Activated T-cell treated with anti-CD3 and anti-CD28 coated beads for 1 hour (primary cell): ENCODE results near the gene TKT.
A peak's percentile ranks its signal among the peaks of the same experiment; 100 is the strongest.

ENCODE experiments used
- DNase-seq: peaks from one replicate; pipeline ENCODE4 v3.0.0-alpha.2; 2020; ENCODE audit warnings: low read depth

TKT gene

GRCh38 chr3:53196575-53197407 is 59.0 kb downstream of the TKT start:
- no peak for DNase-seq

- peak; percentile 55 for DNase-seq
These were observed 59.9 kb downstream of the TKT start for GRCh38 chr3:53195602-53196574.

DNA sequence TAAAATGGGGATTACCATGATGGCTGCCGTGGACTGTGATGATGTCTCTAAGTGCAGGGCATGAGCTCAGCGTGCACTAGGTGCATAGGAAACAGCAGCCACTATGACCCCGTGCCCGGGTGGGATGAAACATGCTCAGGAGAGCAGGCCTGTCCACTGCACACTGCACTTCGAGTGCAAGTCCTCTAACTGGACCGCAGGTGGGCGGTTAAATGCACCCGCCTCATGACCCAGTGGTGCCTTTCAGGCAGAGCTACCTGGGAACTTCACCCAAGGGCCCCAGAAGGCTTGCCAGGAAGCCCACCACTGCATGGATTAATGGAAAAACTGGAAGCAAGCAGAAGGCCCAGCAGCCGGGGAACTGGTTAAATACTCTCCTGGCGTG is 60.8 kb downstream of the TKT start:
- no peak for DNase-seq

DNA sequence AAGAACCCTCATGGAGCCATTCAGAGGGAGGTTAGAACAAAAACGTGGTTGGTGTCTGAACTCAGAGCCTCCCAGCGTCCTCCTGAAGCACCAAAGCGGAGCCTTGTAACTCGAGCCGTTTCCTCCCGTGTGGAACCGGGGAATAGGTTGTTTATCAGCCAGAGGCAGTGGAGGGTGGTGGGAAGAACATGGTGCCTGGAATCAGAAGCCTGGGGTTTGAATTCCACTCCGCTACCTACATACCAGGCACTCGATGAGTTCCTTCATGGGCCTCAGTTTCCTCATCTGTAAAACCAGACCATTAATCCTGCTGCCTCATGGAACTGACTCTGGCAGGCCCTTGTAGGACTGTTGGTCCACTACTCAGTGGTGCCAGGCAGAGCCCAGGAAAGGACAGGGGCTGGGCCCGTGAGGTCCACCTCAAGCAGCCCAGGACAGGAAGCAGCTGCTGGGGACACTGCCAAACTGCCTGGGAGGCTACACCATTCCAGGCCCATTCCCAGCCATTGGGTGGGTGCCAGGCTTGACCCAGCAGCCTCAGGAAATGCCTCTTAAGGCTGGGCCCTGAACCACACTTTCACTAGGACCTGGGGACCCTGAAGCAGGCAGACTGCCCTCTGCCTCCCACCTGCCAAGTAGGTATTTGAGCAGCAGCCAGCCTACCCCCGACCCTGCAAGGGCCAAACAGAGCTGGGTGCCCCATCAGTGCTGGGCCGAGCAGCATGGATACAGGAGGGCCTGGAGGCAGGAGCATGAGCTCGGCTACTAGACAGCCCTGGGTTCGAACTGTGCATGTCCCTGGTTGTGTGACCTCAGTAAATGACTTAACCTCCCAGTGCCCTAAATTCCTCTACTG is 61.4 kb downstream of the TKT start:
- DNase-seq = no peak

- DNase-seq = no peak
These were observed 62.2 kb downstream of the TKT start for GRCh38 chr3:53193466-53194209.

GRCh38 chr3:53192608-53193007 is 63.2 kb downstream of the TKT start:
- no peak for DNase-seq

GRCh38 chr3:53191836-53192480 is 63.9 kb downstream of the TKT start:
- DNase-seq = no peak

GRCh38 chr3:53190659-53191058 is 65.2 kb downstream of the TKT start:
- DNase-seq = no peak

- no peak for DNase-seq
These were observed 66.5 kb downstream of the TKT start for GRCh38 chr3:53189276-53189675.

- no peak for DNase-seq
These were observed 67.1 kb downstream of the TKT start for GRCh38 chr3:53188720-53189119.

DNA sequence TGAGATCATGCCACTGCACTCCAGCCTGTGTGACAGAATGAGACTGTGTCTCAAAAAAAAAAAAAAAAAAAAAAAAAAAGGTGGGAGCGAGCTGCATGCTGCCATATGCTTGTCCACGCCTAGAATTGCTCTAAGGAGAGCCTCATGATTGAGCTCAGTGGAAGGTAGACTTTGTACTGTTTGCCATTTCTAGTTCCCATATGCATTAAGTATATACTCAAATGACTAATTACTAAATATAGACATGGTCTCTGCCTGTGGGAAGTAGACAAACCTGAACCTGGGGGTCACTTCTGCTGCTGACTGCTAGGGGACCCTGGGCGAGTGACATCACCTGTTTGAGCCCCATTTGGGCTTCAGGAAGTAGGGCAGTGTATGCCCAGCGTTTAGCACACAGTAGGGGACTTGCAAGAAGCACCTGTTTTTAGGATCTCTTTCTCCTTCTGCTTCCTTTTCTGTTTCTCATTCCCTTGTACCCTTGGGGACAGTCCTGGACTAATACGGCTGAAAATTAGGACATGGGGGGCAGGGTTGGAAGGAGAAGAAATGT is 67.6 kb downstream of the TKT start:
- no peak for DNase-seq

DNA sequence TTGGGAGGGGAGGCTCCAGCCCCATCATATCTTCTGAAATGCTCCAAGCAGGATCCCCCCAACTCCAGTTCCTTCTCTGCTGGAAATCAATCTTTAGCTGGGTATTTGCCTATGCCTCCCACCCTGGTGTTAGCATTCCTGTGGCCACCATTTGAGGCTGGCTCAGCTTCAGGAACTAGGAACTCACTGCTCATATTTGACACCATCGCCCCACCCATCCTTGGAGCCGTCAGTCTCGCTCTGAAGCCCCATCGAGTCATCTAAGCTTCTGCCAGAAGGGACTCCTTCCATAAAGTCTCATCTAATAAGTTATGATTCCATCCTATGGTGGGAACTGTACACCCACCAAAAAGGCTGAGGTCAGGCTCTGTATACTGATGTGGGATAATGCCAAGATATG is 68.4 kb downstream of the TKT start:
- DNase-seq = no peak

GRCh38 chr3:53186726-53187125 is 69.1 kb downstream of the TKT start:
- DNase-seq = no peak

- DNase-seq = no peak
These were observed 69.9 kb downstream of the TKT start for GRCh38 chr3:53185761-53186465.

- DNase-seq = no peak
These were observed 71.1 kb downstream of the TKT start for GRCh38 chr3:53184701-53185100.

GRCh38 chr3:53183514-53183913 is 72.3 kb downstream of the TKT start:
- no peak for DNase-seq

DNA sequence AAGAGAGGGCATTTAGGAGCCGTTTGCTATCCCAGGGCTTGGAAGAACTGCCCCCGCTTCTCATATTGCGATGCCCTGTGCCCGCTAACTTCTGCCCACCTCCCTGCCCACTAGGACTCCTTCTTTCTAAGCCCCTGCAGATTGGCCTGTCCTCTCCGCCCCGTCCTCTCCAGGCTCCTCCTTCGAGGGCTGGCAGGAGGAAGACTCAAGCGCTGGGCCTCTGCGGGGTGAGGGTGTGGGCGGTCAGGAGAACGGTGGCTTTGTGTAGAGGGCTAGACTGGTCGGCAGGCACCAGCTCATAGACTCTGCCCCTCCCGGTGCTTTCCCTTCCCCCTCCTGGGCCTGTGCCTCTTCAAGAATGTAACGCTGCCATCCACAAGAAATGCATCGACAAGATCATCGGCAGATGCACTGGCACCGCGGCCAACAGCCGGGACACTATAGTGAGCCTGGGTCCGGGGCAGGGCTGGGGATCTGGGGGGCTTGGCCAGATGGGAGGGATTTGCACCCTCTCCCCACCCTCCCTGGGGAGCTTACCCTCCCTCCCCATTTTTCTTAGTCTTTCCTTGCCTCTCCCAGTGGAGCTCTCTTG is 73.0 kb downstream of the TKT start:
- no peak for DNase-seq

GRCh38 chr3:53181528-53181927 is 74.3 kb downstream of the TKT start:
- no peak for DNase-seq

- DNase-seq = no peak
These were observed 74.8 kb downstream of the TKT start for GRCh38 chr3:53181024-53181371.
